Endothelial cell of umbilical vein (primary cell): ENCODE measurements around the gene CCDC187.

ENCODE experiments used
- CTCF ChIP-seq, 2 donors: IDR thresholded peaks; 1 replicate in 1 of 2; 2 replicates in 1 of 2; pipeline ENCODE4 v1.5.1; 2011; ENCODE audit warnings: low read length in 2 of 2, mild to moderate bottlenecking in 2 of 2, moderate library complexity in 2 of 2, control low read depth in 1 of 2, inconsistent platforms in 1 of 2, low read depth in 1 of 2; ENCODE audit not compliant: insufficient read depth in 1 of 2; ENCODE audit errors: extremely low read depth in 1 of 2
- EZH2 ChIP-seq: IDR thresholded peaks from 2 replicates; pipeline ENCODE4 v1.6.1; 2012; ENCODE audit warnings: borderline replicate concordance, low read depth, mild to moderate bottlenecking, moderate library complexity, low read length, inconsistent platforms; ENCODE audit not compliant: severe bottlenecking
- FOS ChIP-seq: IDR thresholded peaks from 2 replicates; pipeline ENCODE4 v1.6.1; 2011; ENCODE audit warnings: mild to moderate bottlenecking, low read length, moderate library complexity, borderline replicate concordance; ENCODE audit not compliant: insufficient read depth
- GATA2 ChIP-seq: IDR thresholded peaks from 2 replicates; pipeline ENCODE4 v1.7.0; 2011; ENCODE audit warnings: low read depth, mild to moderate bottlenecking, moderate library complexity, mixed read lengths, low read length; ENCODE audit not compliant: insufficient read length, insufficient read depth
- JUN ChIP-seq: IDR thresholded peaks from 2 replicates; pipeline ENCODE4 v1.6.1; 2011; ENCODE audit warnings: borderline replicate concordance, low read depth; ENCODE audit not compliant: insufficient read length, insufficient read depth
- MAX ChIP-seq: IDR thresholded peaks from 2 replicates; pipeline ENCODE4 v1.6.1; 2011; ENCODE audit not compliant: insufficient read depth, insufficient read length
- MYC ChIP-seq: IDR thresholded peaks from one replicate; pipeline ENCODE4 v1.6.1; 2011; ENCODE audit warnings: mild to moderate bottlenecking, low read depth, low read length
- POLR2A ChIP-seq: IDR thresholded peaks from 2 replicates; pipeline ENCODE4 v1.6.1; 2012; ENCODE audit warnings: low read depth, mild to moderate bottlenecking, control low read depth, low read length
- POLR2AphosphoS5 ChIP-seq: IDR thresholded peaks from 2 replicates; pipeline ENCODE4 v1.6.1; 2012; ENCODE audit warnings: low read depth, mild to moderate bottlenecking, control low read depth, low read length, moderate library complexity; ENCODE audit not compliant: insufficient read depth

GRCh38 chr9:136318111-136318775 lies 14.3 kb upstream of the CCDC187 start:
- TF ChIP-seq CTCF (IDR thresholded peaks at IDR 0.05; ENCODE audit: extremely low read depth in 1 of 2, insufficient read depth in 1 of 2, low read depth in 1 of 2, low read length in 2 of 2) (no peak), POLR2A (no peak), MAX (no peak), EZH2 (no peak), POLR2AphosphoS5 (no peak), MYC (no peak), GATA2 (no peak), FOS (no peak), JUN (no peak)
